Measurements from ENCODE around the gene SLC39A11.
A peak's percentile ranks its signal among the peaks of the same experiment; 100 is the strongest.
"Not testable (repeated sequence)": the region's sequence is repeated elsewhere in the genome, so short reads cannot be mapped to it uniquely, and the experiment has no call there.

The SLC39A11 gene

DNA sequence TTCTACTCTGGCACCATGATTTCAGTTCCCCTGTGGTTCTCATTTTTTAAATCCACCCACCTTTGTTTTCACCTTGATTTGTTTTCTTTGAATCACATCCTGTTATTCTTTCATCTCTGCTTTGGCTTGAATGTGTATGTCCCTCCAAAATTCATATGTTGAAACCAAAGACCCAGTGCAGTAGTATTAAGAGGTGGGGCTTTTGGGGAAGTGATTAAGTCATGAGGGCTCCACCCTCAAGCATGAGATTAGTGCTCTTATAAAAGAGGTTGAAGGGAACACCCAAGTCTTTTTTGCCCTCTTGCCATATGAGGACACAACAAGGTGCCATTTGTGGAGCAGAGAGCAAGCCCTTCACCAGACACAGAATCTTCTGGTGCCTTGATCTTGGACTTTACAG is 382.3 kb downstream of the SLC39A11 start:
- DNase-seq = peak in 1 of 2 donors; percentile 33

DNA sequence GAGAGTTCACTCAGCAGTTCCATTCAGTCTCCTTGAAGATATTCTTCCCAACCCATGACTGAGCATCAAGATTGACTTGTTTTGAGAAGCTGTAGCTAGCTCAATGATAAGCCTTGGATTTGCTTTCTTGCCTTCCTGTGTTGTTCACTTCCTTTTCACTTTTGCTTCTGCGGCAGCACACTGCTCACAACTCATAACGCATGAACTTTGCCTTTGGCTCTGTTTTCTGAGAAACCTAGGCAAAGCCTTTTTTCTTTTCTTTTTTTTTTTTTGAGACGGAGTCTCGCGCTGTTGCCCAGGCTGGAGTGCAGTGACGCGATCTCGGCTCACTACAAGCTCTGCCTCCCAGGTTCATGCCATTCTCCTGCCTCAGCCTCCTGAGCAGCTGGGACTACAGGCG is 383.8 kb downstream of the SLC39A11 start:
- not testable (repeated sequence) for DNase-seq

DNA sequence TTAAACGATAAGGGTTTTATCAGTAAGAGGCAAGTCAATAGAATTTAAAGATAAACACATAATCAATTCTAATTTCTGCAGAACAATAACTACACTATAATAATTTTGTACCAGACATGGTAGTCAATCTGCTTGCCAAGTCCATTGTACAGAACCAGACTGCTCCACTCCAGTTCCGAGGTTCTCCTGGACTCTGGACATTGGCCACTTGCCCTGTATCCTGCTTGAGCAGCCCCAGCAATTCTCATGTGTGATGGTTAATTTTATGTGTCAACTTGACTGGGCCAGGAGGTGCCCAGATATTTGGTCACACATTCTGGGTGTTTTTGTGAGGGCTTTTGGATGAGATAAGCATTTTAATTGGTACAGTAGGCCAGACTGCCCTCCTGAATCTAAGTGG is 384.6 kb downstream of the SLC39A11 start:
- DNase-seq = no peak

- DNase-seq = no peak
Observed at GRCh38 chr17:72706396-72706981, 386.0 kb downstream of the SLC39A11 start.

DNA sequence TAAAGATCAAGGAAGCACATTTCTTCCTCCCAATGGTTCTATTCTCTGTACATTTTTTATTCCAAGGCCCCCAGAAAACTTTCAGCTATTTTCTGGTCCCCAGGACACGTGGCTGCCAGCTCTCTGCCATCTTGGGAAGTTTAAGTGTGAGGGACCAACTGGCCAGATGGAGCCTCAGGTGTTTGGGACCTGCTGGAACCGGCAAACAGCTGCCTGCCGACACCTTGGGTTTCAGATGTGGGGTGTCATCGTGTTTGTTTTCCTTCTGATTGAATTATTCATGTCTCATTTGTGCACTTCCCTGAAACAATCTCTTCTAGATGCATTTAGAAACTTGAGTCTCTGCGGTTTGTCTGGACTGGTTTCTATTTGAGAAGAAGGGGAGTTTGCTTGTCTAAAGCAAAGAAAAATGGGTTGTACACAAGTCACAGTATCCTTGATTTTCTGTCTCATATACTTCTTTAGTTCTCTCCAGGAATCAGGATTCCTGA is 386.5 kb downstream of the SLC39A11 start:
- DNase-seq = no peak

DNA sequence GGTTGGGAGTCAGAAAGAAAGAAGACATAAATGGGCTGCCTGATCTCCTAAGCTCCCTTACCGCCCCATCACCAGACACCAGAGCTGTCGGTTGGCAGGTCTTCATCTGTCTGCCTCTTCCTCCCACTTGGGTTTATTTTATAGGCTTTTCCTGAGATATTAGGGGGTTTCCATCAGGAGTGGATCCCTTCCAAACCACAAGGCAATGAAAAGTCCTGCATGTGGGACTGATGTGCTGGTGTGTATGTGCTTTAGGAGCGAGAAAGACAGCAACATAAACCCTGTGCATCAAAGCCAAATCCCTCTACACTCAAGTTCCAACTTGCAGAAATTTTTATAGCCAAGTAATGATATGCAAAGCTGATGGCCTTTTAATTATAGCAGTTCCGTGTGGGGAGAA is 389.5 kb downstream of the SLC39A11 start:
- DNase-seq = no peak

DNA sequence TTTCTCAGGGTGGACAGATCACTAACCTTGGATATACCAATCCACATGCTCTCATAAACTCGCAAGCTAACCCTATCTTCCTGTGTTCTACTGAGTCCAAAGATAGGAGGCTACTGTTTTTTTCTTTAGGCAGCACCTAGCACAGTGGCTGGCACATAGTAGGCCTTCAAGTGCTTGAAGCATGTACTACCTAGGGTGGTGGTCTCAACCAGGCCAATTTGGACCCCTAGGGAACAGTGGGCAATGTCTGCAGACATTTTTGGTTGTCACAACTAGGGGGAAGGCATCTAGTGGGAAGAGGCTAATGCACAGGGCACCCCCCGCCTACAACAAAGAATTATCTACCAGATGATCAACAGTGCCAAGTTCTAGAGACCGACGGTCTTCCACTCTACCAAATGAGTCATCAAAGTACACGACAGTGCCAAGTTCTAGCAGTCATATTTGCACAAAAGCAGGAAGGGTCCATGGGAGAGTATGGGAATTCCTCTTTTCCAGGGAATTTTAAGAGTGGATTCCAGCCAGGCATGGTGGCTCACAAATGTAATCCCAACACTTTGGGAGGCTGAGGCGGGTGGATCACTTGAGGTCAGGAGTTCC is 390.3 kb downstream of the SLC39A11 start:
- DNase-seq = no peak

GRCh38 chr17:72700226-72700625 is 392.3 kb downstream of the SLC39A11 start:
- no peak for DNase-seq

DNA sequence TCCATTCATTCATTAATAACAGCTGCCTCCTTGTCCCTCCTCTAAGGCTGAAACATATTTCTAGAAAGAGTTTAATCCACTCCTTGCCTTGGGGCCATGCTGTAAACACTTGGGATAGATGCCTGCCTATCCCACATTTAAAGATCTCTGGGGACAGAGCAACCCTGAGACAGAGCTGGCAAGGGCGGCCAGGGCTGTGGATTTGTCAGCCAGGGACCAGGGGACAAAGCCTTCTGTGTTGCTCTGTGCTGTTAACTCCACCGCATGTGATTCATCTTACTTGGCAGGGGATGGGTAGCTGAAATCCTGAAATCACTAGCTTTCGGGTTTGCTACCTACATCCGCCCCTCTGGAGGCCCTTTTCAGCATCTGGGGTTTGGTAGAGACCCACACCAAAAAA is 392.9 kb downstream of the SLC39A11 start:
- no peak for DNase-seq

GRCh38 chr17:72697602-72698146 is 394.8 kb downstream of the SLC39A11 start:
- no peak for DNase-seq

- no peak for DNase-seq
Observed at GRCh38 chr17:72696721-72697120, 395.8 kb downstream of the SLC39A11 start.

DNA sequence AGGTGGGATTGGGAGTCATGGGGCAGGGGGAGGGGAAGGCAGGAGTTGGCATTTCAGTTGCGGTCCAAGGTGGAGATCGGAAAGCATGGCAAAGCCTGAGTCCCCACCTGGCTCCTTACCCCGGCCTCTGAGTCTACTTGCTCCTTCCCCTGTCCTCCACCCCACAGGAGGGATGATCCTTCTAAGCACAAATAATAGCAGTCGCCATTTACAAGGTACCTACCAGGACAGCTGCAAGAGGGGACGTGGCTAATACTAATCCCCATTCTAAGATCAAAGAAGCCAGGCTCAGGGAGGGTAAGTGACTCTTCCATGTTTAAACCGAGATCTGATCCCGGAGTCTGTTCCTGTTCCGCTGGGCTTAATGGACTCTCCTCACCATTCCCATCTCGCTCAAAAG is 396.3 kb downstream of the SLC39A11 start:
- DNase-seq = no peak

DNA sequence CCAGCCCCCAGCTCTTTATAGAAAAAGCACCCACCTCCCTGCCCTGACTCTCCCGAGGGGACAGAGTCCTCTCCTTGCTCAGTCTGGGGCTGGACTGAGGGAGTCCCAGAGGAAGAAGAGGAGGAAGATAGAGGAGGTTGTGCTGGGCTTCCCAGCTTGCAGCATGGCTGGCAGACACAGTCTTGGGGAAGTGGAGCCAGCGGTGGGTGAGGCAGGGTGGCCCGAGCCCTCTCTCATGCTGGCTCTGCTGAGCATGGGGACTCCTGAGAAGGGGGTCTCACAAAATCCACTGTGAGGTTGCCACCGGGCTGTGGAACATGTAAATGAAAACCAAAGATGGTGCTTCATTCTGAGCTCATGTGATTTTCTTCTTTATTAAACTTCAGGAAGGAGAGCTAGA is 398.5 kb downstream of the SLC39A11 start:
- no peak for DNase-seq

DNA sequence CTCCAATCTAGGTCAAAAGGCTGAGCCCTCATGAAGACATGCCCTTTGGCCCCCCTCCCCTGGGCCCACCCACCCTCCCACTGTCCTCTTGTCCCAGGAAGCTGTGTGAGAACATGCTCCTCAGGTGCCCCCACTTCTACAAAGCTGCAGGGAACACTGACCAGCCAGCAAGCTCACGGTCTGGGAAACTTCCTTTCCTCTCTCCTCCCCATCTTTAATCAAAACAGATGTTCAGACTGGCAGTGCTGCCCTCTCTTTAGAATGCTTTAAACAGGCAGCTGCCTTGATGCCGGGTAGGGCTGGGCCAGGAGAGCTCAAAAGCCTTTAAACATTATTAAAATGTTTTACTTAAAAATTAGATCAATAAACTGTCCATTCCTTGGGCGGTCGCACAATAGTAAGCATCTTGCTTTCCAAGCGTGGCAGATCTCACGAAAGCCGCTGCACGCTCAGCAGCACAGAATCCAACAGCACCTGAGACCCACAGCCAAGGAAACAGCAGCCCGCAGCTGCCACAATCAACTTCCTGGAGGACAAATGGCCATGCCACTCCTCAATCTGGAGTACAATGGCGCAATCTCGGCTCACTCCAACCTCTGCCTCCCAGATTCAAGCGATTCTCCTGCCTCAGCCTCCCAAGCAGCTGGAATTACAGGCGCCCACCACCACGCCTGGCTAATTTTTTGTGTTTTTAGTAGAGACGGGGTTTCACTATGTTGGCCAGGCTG is 399.2 kb downstream of the SLC39A11 start:
- no peak for DNase-seq

DNA sequence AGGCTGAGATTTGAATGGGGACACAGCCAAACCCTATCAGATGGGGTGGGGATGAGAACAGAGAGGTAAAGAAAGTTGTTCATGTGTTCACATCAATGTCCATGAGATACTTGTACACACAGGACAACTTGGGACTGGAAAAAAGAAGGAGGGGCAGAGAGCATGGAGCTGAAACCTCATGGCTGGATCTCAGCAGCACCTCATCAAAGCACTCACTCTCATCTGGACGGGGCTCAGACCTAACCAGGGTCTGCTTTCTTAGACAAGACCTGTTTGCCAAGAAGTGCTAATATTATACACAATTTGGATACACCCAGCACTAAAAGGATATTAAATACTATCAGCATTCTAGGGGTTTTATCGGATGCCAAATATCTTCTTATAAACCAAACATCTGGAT is 399.8 kb downstream of the SLC39A11 start:
- no peak for DNase-seq

GRCh38 chr17:72691586-72691985 is 400.9 kb downstream of the SLC39A11 start:
- no peak for DNase-seq

DNA sequence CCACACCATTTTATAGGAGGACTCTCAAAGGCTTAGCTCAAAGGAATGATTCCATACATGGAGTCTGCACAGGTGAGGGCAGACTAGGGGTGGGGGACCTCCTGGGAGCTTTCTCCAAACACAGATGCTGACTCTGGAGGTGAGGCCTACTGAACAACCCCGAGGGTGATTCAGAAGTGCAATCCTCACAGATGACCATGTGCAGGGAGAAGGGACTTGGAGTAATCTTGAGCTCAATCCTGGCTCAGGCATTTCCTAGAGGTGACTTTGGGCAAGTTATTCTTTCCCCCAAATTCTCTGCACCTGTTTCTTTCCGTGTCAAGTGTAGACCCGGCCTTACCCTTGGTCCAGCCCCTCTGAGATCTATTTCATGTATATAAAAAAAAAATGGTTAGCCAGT is 401.5 kb downstream of the SLC39A11 start:
- no peak for DNase-seq

DNA sequence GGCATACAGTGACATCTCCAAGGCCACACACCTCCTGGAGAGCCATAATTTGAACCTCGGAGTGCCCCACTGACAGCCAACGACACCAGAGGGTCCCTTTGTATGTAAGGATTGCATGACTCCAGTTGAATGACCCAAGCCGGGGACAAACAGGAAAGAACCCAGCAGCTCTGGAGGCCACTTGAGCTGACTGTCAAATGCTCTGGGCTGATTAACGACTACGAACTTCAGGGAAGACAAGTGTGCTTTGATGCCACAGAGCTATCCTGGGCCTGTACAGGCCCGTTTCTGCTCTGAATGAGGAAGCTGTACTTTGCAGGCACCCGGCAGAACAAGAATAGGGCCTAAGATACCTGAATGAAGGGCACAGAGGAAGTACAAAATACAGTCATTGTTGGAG is 404.6 kb downstream of the SLC39A11 start:
- DNase-seq = no peak

- DNase-seq = no peak
Observed at GRCh38 chr17:72684405-72685020, 408.0 kb downstream of the SLC39A11 start.

- DNase-seq = no peak
Observed at GRCh38 chr17:72683506-72684404, 408.7 kb downstream of the SLC39A11 start.

GRCh38 chr17:72682605-72683004 is 409.9 kb downstream of the SLC39A11 start:
- DNase-seq = no peak

- DNase-seq = no peak
Observed at GRCh38 chr17:72681844-72682243, 410.6 kb downstream of the SLC39A11 start.
